Neural progenitor cell (in vitro differentiated cells): ENCODE measurements around the gene ARMC10. TPM values are rescaled to one million over a fixed set of nuclear protein-coding genes. Genes with fewer than 3 reads are reported as not detected.
"Not testable (repeated sequence)": the region's sequence is repeated elsewhere in the genome, so short reads cannot be mapped to it uniquely, and the experiment has no call there.

Source experiments
- DNase-seq: peaks from one replicate; pipeline ENCODE4 v3.0.0-alpha.2; 2016; ENCODE audit warnings: low spot score
- H2AFZ ChIP-seq: fragments of 200-600 bp; sonication (generic); replicated peaks from 2 replicates; pipeline ENCODE4 v1.6.1; 2016; ENCODE audit warnings: antibody characterized with exemption
- H3F3A ChIP-seq: fragments of 200-600 bp; sonication (generic); 2 replicates; pipeline ENCODE4 v1.6.1; 2016; ENCODE audit warnings: antibody characterized with exemption, low read depth
- H3K27ac ChIP-seq: fragments of 200-600 bp; sonication (generic); 2 replicates; pipeline ENCODE4 v1.5.1; 2016; ENCODE audit warnings: mild to moderate bottlenecking
- H3K27me3 ChIP-seq: fragments of 200-600 bp; sonication (generic); 2 replicates; pipeline ENCODE4 v1.6.1; 2016; ENCODE audit warnings: mild to moderate bottlenecking, moderate library complexity
- H3K36me3 ChIP-seq: fragments of 200-600 bp; sonication (generic); 2 replicates; pipeline ENCODE4 v1.5.1; 2016
- H3K4me1 ChIP-seq: fragments of 200-600 bp; sonication (generic); 2 replicates; pipeline ENCODE4 v1.6.1; 2016; ENCODE audit warnings: mixed run types
- H3K4me2 ChIP-seq: fragments of 200-600 bp; sonication (generic); 2 replicates; pipeline ENCODE4 v1.6.1; 2016
- H3K4me3 ChIP-seq: fragments of 200-600 bp; sonication (generic); 2 replicates; pipeline ENCODE4 v1.5.1; 2016
- H3K79me2 ChIP-seq: fragments of 200-600 bp; sonication (generic); 2 replicates; pipeline ENCODE4 v1.6.1; 2016; ENCODE audit warnings: low read depth
- H3K9ac ChIP-seq: fragments of 200-600 bp; sonication (generic); 2 replicates; pipeline ENCODE4 v1.6.1; 2016
- H3K9me3 ChIP-seq: fragments of 200-600 bp; sonication (generic); 2 replicates; pipeline ENCODE4 v1.5.1; 2016; ENCODE audit warnings: low read depth
- H4K20me1 ChIP-seq: fragments of 200-600 bp; sonication (generic); 2 replicates; pipeline ENCODE4 v1.6.1; 2016; ENCODE audit warnings: low read depth
- H3K27ac Mint-ChIP-seq: 3 replicates; pipeline ENCODE4 v1.8.0; 2021; ENCODE audit warnings: mixed read lengths
- H3K27me3 Mint-ChIP-seq: 2 replicates; pipeline ENCODE4 v1.8.0; 2022; ENCODE audit warnings: low read depth, mild to moderate bottlenecking, inconsistent platforms, moderate library complexity, mixed read lengths; ENCODE audit not compliant: insufficient read depth
- H3K36me3 Mint-ChIP-seq: 3 replicates; pipeline ENCODE4 v1.8.0; 2021; ENCODE audit warnings: mixed read lengths
- H3K4me1 Mint-ChIP-seq: 3 replicates; pipeline ENCODE4 v1.8.0; 2021; ENCODE audit warnings: mixed read lengths
- H3K4me3 Mint-ChIP-seq: 3 replicates; pipeline ENCODE4 v1.8.0; 2021; ENCODE audit warnings: mild to moderate bottlenecking, moderate library complexity, mixed read lengths
- H3K9me3 Mint-ChIP-seq: 3 replicates; pipeline ENCODE4 v1.8.0; 2020; ENCODE audit warnings: mixed read lengths
- CTCF ChIP-seq: fragments of 200-600 bp; sonication (generic); IDR thresholded peaks from 2 replicates; pipeline ENCODE4 v1.5.1; 2017; ENCODE audit warnings: antibody characterized with exemption, mild to moderate bottlenecking
- EZH2 ChIP-seq: fragments of 200-600 bp; sonication (generic); IDR thresholded peaks from 2 replicates; pipeline ENCODE4 v1.6.1; 2017; ENCODE audit warnings: antibody characterized with exemption, mild to moderate bottlenecking, moderate library complexity
- EZH2phosphoT487 ChIP-seq: fragments of 200-600 bp; sonication (generic); IDR thresholded peaks from 2 replicates; pipeline ENCODE4 v1.6.1; 2017; ENCODE audit warnings: antibody characterized with exemption
- total RNA-seq: library from RNA; depleted of rRNA; stranded (reverse); fragments of >200 nt; gene quantifications from 2 replicates; pipeline ENCODE4 v1.2.3, GENCODE V29; 2015; ENCODE audit warnings: low replicate concordance

The ARMC10 gene
- total RNA-seq, 1 donor from 2014 or later: 56.5 TPM

GRCh38 chr7:103093429-103093828 is 18.5 kb downstream of the ARMC10 start:
- Histone ChIP-seq H3K9me3 (no peaks in the 10 kb centered on the region), H3K27ac (no peak overlapping the region), H3K4me1 (no peaks in the 10 kb centered on the region), H3F3A (peaks cover 5% of the 10 kb centered on the region), H3K27me3 (no peaks in the 10 kb centered on the region), H3K9ac (no peak overlapping the region), H3K79me2 (no peaks in the 10 kb centered on the region), H3K4me3 (no peak overlapping the region), H2AFZ (no peak overlapping the region), H3K36me3 (peaks cover 12% of the 10 kb centered on the region), H4K20me1 (no peaks in the 10 kb centered on the region), H3K4me2 (no peak overlapping the region)
- Mint-ChIP-seq H3K9me3 (no peaks in the 10 kb centered on the region), H3K27me3 (no peaks in the 10 kb centered on the region), H3K27ac (peak overlapping the region; percentile 50), H3K4me3 (no peak overlapping the region), H3K36me3 (peaks cover 27% of the 10 kb centered on the region), H3K4me1 (no peaks in the 10 kb centered on the region)
- DNase-seq: no peak
- no peak for TF ChIP-seq CTCF
- TF ChIP-seq EZH2phosphoT487: no peak
- TF ChIP-seq EZH2: no peak

GRCh38 chr7:103094102-103094501 is 19.2 kb downstream of the ARMC10 start:
- Histone ChIP-seq H4K20me1 (no peaks in the 10 kb centered on the region), H3K4me3 (no peak overlapping the region), H3K27ac (no peak overlapping the region), H2AFZ (no peak overlapping the region), H3F3A (peaks cover 5% of the 10 kb centered on the region), H3K4me1 (no peaks in the 10 kb centered on the region), H3K9ac (no peak overlapping the region), H3K27me3 (no peaks in the 10 kb centered on the region), H3K36me3 (peaks cover 12% of the 10 kb centered on the region), H3K4me2 (no peak overlapping the region), H3K9me3 (no peaks in the 10 kb centered on the region), H3K79me2 (no peaks in the 10 kb centered on the region)
- Mint-ChIP-seq H3K4me3 (no peak overlapping the region), H3K27me3 (no peaks in the 10 kb centered on the region), H3K4me1 (no peaks in the 10 kb centered on the region), H3K9me3 (no peaks in the 10 kb centered on the region), H3K36me3 (peaks cover 25% of the 10 kb centered on the region), H3K27ac (no peak overlapping the region)
- no peak for DNase-seq
- TF ChIP-seq CTCF: no peak
- no peak for TF ChIP-seq EZH2phosphoT487
- no peak for TF ChIP-seq EZH2

- H3K27ac Mint-ChIP-seq, H3K9me3 Mint-ChIP-seq, H3K9me3 ChIP-seq, H3K4me2 ChIP-seq, H3K4me3 ChIP-seq, H3K9ac ChIP-seq, H3K27me3 ChIP-seq, H3K27ac ChIP-seq, H3F3A ChIP-seq, H3K79me2 ChIP-seq, H3K4me3 Mint-ChIP-seq, H3K4me1 Mint-ChIP-seq, H3K27me3 Mint-ChIP-seq, DNase-seq, H3K4me1 ChIP-seq, H4K20me1 ChIP-seq, H2AFZ ChIP-seq: not testable (repeated sequence)
- peaks cover 21% of the 10 kb centered on the region for H3K36me3 Mint-ChIP-seq
- H3K36me3 ChIP-seq: peaks cover 12% of the 10 kb centered on the region
Measured at GRCh38 chr7:103095558-103095957, 20.6 kb downstream of the ARMC10 start.

- peaks cover 12% of the 10 kb centered on the region for H3K36me3 ChIP-seq
- H3K4me1 ChIP-seq: no peaks in the 10 kb centered on the region
Measured at GRCh38 chr7:103097041-103097440, 22.1 kb downstream of the ARMC10 start.

More at GRCh38 chr7:103097041-103097440, 22.1 kb downstream of the ARMC10 start:
- Mint-ChIP-seq H3K27me3 (no peaks in the 10 kb centered on the region), H3K9me3 (no peaks in the 10 kb centered on the region), H3K4me1 (no peaks in the 10 kb centered on the region), H3K27ac (no peak overlapping the region), H3K4me3 (no peak overlapping the region), H3K36me3 (peaks cover 19% of the 10 kb centered on the region)
- Histone ChIP-seq H4K20me1 (no peaks in the 10 kb centered on the region), H3K9me3 (no peaks in the 10 kb centered on the region), H3F3A (peaks cover 10% of the 10 kb centered on the region), H3K27ac (no peak overlapping the region), H3K27me3 (no peaks in the 10 kb centered on the region), H3K4me3 (no peak overlapping the region), H3K79me2 (no peaks in the 10 kb centered on the region), H3K4me2 (no peak overlapping the region), H2AFZ (no peak overlapping the region), H3K9ac (no peak overlapping the region)
- TF ChIP-seq EZH2: no peak
- TF ChIP-seq CTCF: no peak
- TF ChIP-seq EZH2phosphoT487: no peak
- DNase-seq: no peak
